Neural progenitor cell (in vitro differentiated cells): ENCODE data around the gene IRF7.

ENCODE experiments used
- EZH2 ChIP-seq: fragments of 200-600 bp; sonication (generic); IDR thresholded peaks from 2 replicates; pipeline ENCODE4 v1.6.1; 2017; ENCODE audit warnings: antibody characterized with exemption, mild to moderate bottlenecking, moderate library complexity
- TF ChIP-seq, protein P1 (sequence below): fragments of 200-600 bp; sonication (generic); IDR thresholded peaks from 2 replicates; pipeline ENCODE4 v1.5.1; 2017; ENCODE audit warnings: antibody characterized with exemption, mild to moderate bottlenecking

DNA sequence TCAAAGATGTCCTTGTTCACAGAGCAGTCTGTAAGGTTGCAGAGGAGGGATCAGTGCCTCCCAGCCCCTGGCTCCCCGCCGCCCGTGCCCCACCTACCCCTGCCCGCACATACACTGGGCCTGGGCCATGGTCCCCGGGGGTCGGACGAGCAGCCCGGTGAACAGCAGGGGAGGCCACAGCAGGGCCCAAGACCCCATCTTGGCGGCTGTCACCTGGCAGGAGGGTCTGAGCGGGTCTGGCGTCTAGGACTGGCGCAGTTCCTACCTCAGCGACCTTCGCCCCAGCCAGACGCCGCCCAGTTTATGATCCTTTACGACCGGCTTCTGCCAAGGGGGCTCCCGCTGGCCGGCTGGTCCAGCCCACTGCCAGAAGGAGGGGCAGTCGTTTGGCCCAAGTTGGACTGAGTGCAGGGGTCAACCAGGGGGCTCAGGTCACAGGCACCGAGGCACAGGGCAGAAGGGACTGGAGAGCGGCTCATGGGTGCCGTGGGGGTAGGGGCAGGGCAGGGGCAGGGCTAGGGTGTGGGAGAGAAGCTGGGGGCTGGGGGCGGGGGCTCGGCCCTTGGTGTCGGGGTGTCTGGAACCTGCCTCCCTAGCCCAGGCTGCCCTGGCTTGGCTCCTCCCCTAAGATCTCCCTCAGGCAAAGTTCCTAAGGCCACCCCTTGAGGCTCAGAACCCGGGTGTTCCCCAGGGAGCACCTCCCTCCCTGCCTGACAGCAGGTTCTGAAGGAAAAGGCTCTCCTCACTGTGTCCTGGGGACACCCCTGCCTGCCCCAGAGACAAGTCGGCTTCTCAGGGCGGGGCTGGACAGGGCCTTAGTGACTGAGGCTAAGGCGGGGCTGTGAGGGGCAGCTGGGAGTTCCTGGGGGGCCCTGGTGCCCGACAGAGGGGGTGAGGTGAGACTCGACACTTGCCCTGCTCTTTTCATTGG, 9.2 kb upstream of the IRF7 start, which contains the start of gene CDHR5:
- TF ChIP-seq, protein P1, sequence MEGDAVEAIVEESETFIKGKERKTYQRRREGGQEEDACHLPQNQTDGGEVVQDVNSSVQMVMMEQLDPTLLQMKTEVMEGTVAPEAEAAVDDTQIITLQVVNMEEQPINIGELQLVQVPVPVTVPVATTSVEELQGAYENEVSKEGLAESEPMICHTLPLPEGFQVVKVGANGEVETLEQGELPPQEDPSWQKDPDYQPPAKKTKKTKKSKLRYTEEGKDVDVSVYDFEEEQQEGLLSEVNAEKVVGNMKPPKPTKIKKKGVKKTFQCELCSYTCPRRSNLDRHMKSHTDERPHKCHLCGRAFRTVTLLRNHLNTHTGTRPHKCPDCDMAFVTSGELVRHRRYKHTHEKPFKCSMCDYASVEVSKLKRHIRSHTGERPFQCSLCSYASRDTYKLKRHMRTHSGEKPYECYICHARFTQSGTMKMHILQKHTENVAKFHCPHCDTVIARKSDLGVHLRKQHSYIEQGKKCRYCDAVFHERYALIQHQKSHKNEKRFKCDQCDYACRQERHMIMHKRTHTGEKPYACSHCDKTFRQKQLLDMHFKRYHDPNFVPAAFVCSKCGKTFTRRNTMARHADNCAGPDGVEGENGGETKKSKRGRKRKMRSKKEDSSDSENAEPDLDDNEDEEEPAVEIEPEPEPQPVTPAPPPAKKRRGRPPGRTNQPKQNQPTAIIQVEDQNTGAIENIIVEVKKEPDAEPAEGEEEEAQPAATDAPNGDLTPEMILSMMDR: no peak
- TF ChIP-seq EZH2: no peak
